CD4-positive, alpha-beta T cell treated with Interleukin-4 for 4 hours (primary cell): ENCODE measurements around the gene CD48.

Source experiments
- DNase-seq: peaks from one replicate; pipeline ENCODE4 v3.0.0-alpha.2; 2020

CD48 gene

DNA sequence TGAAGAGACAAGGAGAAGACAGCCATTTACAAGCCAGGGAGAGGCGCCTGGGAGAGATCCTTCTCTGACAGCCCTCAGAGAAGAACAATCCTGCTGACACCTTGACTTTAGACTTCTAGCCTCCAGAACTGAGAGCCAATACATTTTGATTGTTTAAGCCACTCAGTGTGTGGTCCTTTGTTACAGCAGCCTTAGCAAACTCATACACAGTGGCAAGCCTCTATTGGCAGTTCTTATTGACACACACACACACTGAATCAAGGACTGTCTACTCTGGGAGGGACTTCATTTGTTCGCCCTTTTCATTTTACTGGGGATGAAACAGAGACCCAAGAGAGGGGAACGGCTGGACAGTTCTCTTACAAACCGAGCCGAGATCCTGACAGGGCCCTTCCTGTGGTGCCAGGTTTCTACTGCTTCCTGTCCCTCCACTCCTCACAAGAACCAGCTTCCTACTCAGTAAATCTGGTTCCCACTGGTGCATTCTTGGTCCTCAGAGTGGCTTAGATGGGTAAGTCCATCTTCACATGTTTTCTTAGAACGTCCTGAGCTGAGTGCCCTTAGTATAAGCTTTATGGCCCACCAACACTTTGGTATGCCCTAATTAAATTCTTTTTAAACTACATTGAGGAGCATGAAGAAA, 79.5 kb downstream of the CD48 start:
- DNase-seq = no peak

GRCh38 chr1:160630523-160631451, 80.8 kb downstream of the CD48 start:
- no peak for DNase-seq

DNA sequence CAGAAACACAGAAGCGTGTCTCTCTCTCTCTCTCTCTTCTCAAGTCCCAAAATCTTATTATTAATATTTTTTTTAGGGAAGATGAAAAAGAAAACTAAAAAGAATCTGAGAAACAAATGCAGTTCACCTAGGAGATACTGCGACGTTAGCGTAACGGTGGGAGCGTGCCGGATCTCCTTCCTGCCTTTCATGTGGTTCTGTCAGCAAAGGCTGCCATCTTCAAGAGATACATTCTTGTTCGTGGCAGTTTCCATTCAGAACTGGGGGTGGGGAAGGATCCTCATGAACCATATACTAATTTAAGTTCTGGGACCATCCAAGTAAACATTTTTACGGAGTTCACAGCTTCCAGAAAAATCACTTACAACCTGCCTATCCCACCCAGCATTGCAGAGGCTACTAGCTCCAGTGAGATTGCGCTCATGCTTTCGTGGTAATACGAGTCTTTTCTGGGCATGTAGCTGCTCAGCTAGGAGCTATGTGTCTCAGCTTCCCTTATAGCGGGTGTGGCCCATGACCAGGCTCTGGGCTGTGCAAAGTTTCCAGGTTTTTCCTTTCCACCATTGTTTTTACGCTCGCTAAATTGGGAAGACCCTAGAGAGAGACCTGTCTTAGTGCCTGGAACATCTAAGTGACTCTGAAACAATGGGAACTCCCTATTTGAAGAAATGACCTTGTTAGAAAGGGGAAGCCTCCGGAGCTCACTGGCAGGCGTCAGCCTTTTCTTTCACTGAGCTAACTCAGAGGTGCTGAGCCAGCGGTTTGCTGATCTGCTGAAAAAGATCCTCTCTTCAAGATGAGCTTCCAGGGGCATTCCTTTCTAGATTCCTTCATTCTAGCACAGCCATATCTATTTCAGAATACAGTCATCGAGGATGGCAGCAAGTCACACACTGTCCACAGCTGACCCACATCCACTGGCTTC, 82.1 kb downstream of the CD48 start:
- DNase-seq = peak; percentile 82

- no peak for DNase-seq
These were observed 82.8 kb downstream of the CD48 start for GRCh38 chr1:160628799-160629263.
